Endodermal cell (in vitro differentiated cells): ENCODE results near the gene SNX30. TPM values are rescaled to one million over a fixed set of nuclear protein-coding genes. Genes with fewer than 3 reads are reported as not detected.
A peak's percentile ranks its signal among the peaks of the same experiment; 100 is the strongest.

ENCODE experiments used
- DNase-seq: peaks from one replicate; pipeline ENCODE4 v3.0.0-alpha.2; 2017
- H3K27ac ChIP-seq: 2 replicates; pipeline ENCODE4 v1.5.1; 2013; ENCODE audit warnings: mild to moderate bottlenecking, low read depth, low read length, moderate library complexity
- H3K27me3 ChIP-seq: 2 replicates; pipeline ENCODE4 v1.6.1; 2013; ENCODE audit warnings: mild to moderate bottlenecking, low read length, moderate library complexity; ENCODE audit not compliant: insufficient read depth, control insufficient read depth, poor library complexity, severe bottlenecking
- H3K36me3 ChIP-seq: 2 replicates; pipeline ENCODE4 v1.7.0; 2013; ENCODE audit warnings: mild to moderate bottlenecking, low read length, moderate library complexity; ENCODE audit not compliant: control insufficient read depth, insufficient read depth
- H3K4me1 ChIP-seq: one replicate; pipeline ENCODE4 v1.7.0; 2013; ENCODE audit warnings: low read length; ENCODE audit not compliant: control insufficient read depth, insufficient read depth
- H3K4me3 ChIP-seq: 2 replicates; pipeline ENCODE4 v1.5.1; 2013; ENCODE audit warnings: mild to moderate bottlenecking, low read length, moderate library complexity
- H3K9ac ChIP-seq: 2 replicates; pipeline ENCODE4 v1.6.1; 2013; ENCODE audit warnings: mild to moderate bottlenecking, low read length, moderate library complexity; ENCODE audit not compliant: poor library complexity, severe bottlenecking; ENCODE audit errors: extremely low read depth
- H3K9me3 ChIP-seq: 2 replicates; pipeline ENCODE4 v1.6.1; 2013; ENCODE audit warnings: mild to moderate bottlenecking, low read length, moderate library complexity; ENCODE audit not compliant: control insufficient read depth
- H3K27ac Mint-ChIP-seq: 2 replicates; pipeline ENCODE4 v1.8.0; 2020; ENCODE audit warnings: mixed read lengths
- H3K27me3 Mint-ChIP-seq: 2 replicates; pipeline ENCODE4 v1.8.0; 2021; ENCODE audit warnings: mild to moderate bottlenecking, mixed read lengths; ENCODE audit not compliant: insufficient read depth
- H3K36me3 Mint-ChIP-seq: 2 replicates; pipeline ENCODE4 v1.8.0; 2020; ENCODE audit warnings: low read depth, mixed read lengths
- H3K4me1 Mint-ChIP-seq: 2 replicates; pipeline ENCODE4 v1.8.0; 2020; ENCODE audit warnings: mixed read lengths
- H3K4me3 Mint-ChIP-seq: 2 replicates; pipeline ENCODE4 v1.8.0; 2020; ENCODE audit warnings: mild to moderate bottlenecking, moderate library complexity, mixed read lengths
- H3K9me3 Mint-ChIP-seq: 2 replicates; pipeline ENCODE4 v1.8.0; 2020; ENCODE audit warnings: mild to moderate bottlenecking, mixed read lengths
- CTCF ChIP-seq: fragments of 200-600 bp; sonication (generic); conservative IDR thresholded peaks from 2 replicates; pipeline ENCODE4 v1.5.0; 2021; ENCODE audit warnings: antibody characterized with exemption, mild to moderate bottlenecking
- WGBS, 2 experiments: methylation state at CpG; one replicate each; pipeline versions ENCODE4 v1.1.5 to v1.1.7; 2013; ENCODE audit warnings: missing lambda C conversion rate in 2 of 2, mixed read lengths in 1 of 2; ENCODE audit not compliant: insufficient coverage in 1 of 2, insufficient read length in 1 of 2; 5-methylcytosine and 5-hydroxymethylcytosine counted together
- total RNA-seq, 2 donors: library from RNA; stranded (reverse); fragmentation: NEBNext Ultra II Directional in 1 of 2; extraction: Animal tissue kit (Norgen Biotek cat#: 25700) in 1 of 2; gene quantifications; 2 replicates in 1 of 2; 3 replicates in 1 of 2; pipeline ENCODE4 v1.2.1, GENCODE V29; 2021

Gene SNX30
- total RNA-seq, 2 donors from 2014 or later = 11.8 to 14.8 TPM

- TF ChIP-seq CTCF = no peak
- H3K27ac Mint-ChIP-seq = no peak overlapping the region
- Histone ChIP-seq H3K4me1 (no peaks in the 10 kb centered on the region), H3K36me3 (peaks cover 6% of the 10 kb centered on the region), H3K27ac (no peak overlapping the region), H3K27me3 (no peaks in the 10 kb centered on the region), H3K4me3 (no peak overlapping the region), H3K9me3 (peaks cover 4% of the 10 kb centered on the region), H3K9ac (no peak overlapping the region)
- 92 to 94% methylated on average over 6 to 7 of the region's 7 CpGs for WGBS, 2 experiments
- no peak overlapping the region for H3K4me3 Mint-ChIP-seq
- peaks cover 23% of the 10 kb centered on the region for H3K36me3 Mint-ChIP-seq
- H3K4me1 Mint-ChIP-seq = peaks cover 4% of the 10 kb centered on the region
- no peaks in the 10 kb centered on the region for H3K27me3 Mint-ChIP-seq
- H3K9me3 Mint-ChIP-seq = peaks cover 6% of the 10 kb centered on the region
- no peak for DNase-seq
Observed at GRCh38 chr9:112809351-112809848, 58.8 kb downstream of the SNX30 start.

GRCh38 chr9:112809906-112810305 lies 59.3 kb downstream of the SNX30 start:
- Mint-ChIP-seq H3K4me3 (no peak overlapping the region), H3K36me3 (peaks cover 18% of the 10 kb centered on the region), H3K27ac (no peak overlapping the region), H3K9me3 (peaks cover 2% of the 10 kb centered on the region), H3K27me3 (no peaks in the 10 kb centered on the region), H3K4me1 (peaks cover 4% of the 10 kb centered on the region)
- Histone ChIP-seq H3K27me3 (no peaks in the 10 kb centered on the region), H3K36me3 (peaks cover 6% of the 10 kb centered on the region), H3K9me3 (no peaks in the 10 kb centered on the region), H3K4me1 (no peaks in the 10 kb centered on the region), H3K27ac (no peak overlapping the region), H3K4me3 (no peak overlapping the region), H3K9ac (no peak overlapping the region)
- TF ChIP-seq CTCF = no peak
- no peak for DNase-seq
- 85 to 86% methylated on average over 6 of the region's 6 CpGs for WGBS, 2 experiments

GRCh38 chr9:112810696-112811490 lies 60.3 kb downstream of the SNX30 start:
- 72 to 83% methylated on average over 11 to 17 of the region's 17 CpGs for WGBS, 2 experiments
- Histone ChIP-seq H3K4me1 (no peaks in the 10 kb centered on the region), H3K9ac (no peak overlapping the region), H3K27ac (no peak overlapping the region), H3K4me3 (no peak overlapping the region), H3K9me3 (no peaks in the 10 kb centered on the region), H3K27me3 (no peaks in the 10 kb centered on the region), H3K36me3 (no peaks in the 10 kb centered on the region)
- H3K4me3 Mint-ChIP-seq = no peak overlapping the region
- peak; percentile 63 for DNase-seq
- H3K9me3 Mint-ChIP-seq = peaks cover 2% of the 10 kb centered on the region
- TF ChIP-seq CTCF = no peak
- H3K4me1 Mint-ChIP-seq = peaks cover 4% of the 10 kb centered on the region
- peaks cover 14% of the 10 kb centered on the region for H3K36me3 Mint-ChIP-seq
- no peak overlapping the region for H3K27ac Mint-ChIP-seq
- H3K27me3 Mint-ChIP-seq = no peaks in the 10 kb centered on the region
